Kidney capillary endothelial cell (primary cell): ENCODE measurements around the gene C8B.

Experiments
- DNase-seq: peaks from one replicate; pipeline ENCODE4 v3.0.0-alpha.2; 2018; ENCODE audit warnings: low spot score

The C8B gene

GRCh38 chr1:56965916-56966697, at the start of gene C8B:
TSS of gene C8B (minus strand) at chr1:56966015. CDS start at chr1:56965948, 67 bp downstream.
- DNase-seq, result no peak

- no peak for DNase-seq
These were observed 49.3 kb upstream of the C8B start for GRCh38 chr1:57015071-57015470.

- DNase-seq, result no peak
These were observed 47.7 kb upstream of the C8B start for GRCh38 chr1:57013522-57013921.

- no peak for DNase-seq
These were observed 46.5 kb upstream of the C8B start for GRCh38 chr1:57012315-57012714.

- no peak for DNase-seq
These were observed 44.7 kb upstream of the C8B start for GRCh38 chr1:57010511-57010910.

GRCh38 chr1:57007948-57008347, 42.1 kb upstream of the C8B start:
- DNase-seq, result no peak

GRCh38 chr1:57007472-57007871, 41.7 kb upstream of the C8B start:
- DNase-seq, result no peak

GRCh38 chr1:57003398-57004139, 37.8 kb upstream of the C8B start:
- DNase-seq, result no peak

- no peak for DNase-seq
These were observed 29.7 kb upstream of the C8B start for GRCh38 chr1:56995414-56996100.

GRCh38 chr1:56993475-56993874, 27.7 kb upstream of the C8B start:
- no peak for DNase-seq

- DNase-seq, result no peak
These were observed 26.7 kb upstream of the C8B start for GRCh38 chr1:56992318-56993125.

- DNase-seq, result no peak
These were observed 25.8 kb upstream of the C8B start for GRCh38 chr1:56991576-56991975.

- no peak for DNase-seq
These were observed 20.6 kb upstream of the C8B start for GRCh38 chr1:56986397-56986796.

- no peak for DNase-seq
These were observed 20.0 kb upstream of the C8B start for GRCh38 chr1:56985857-56986256.

- DNase-seq, result no peak
These were observed 17.7 kb upstream of the C8B start for GRCh38 chr1:56983484-56983883.

GRCh38 chr1:56979986-56980755, 14.4 kb upstream of the C8B start:
- DNase-seq, result no peak

- DNase-seq, result no peak
These were observed 13.0 kb upstream of the C8B start for GRCh38 chr1:56978819-56979218.

- no peak for DNase-seq
These were observed 12.1 kb upstream of the C8B start for GRCh38 chr1:56977910-56978309.

GRCh38 chr1:56975446-56975845, 9.6 kb upstream of the C8B start:
- DNase-seq, result no peak

GRCh38 chr1:56973923-56974742, 8.3 kb upstream of the C8B start:
- DNase-seq, result no peak
